ENCODE data around the gene ZBTB8B.

Gene ZBTB8B

GRCh38 chr1:32508761-32509160 lies 43.9 kb downstream of the ZBTB8B start:
- no peak for DNase-seq (ENCODE audit: low read depth)

GRCh38 chr1:32509939-32510338 lies 45.1 kb downstream of the ZBTB8B start:
- DNase-seq (ENCODE audit: low read depth), result no peak

All from stimulated activated CD8-positive, alpha-beta memory T cell treated with anti-CD3 and anti-CD28 coated beads, Interleukin-15, amount 100 ng/mL, for 24 hours (primary cell).